Sigmoid colon (tissue), 7 donors: Measurements from ENCODE around the gene PAX9. TPM values are rescaled to one million over a fixed set of nuclear protein-coding genes. Genes with fewer than 3 reads are reported as not detected.

Source experiments
- DNase-seq: peaks from one replicate; pipeline ENCODE4 v3.0.0-alpha.2; 2019
- H3K27ac ChIP-seq, 4 donors: fragments of 200-600 bp; sonication (generic); one replicate each; pipeline ENCODE4 v1.5.1; 2016 to 2019; ENCODE audit warnings: mild to moderate bottlenecking in 1 of 4
- H3K27me3 ChIP-seq, 3 donors: fragments of 200-600 bp; sonication (generic); one replicate each; pipeline ENCODE4 v1.5.1; 2019; ENCODE audit warnings: mild to moderate bottlenecking in 1 of 3
- H3K36me3 ChIP-seq, 4 donors: fragments of 200-600 bp; sonication (generic); one replicate each; pipeline ENCODE4 v1.5.1; 2016 to 2019
- H3K4me1 ChIP-seq, 4 donors: fragments of 200-600 bp; sonication (generic); one replicate each; pipeline ENCODE4 v1.5.1; 2017 to 2019
- H3K4me3 ChIP-seq, 4 donors: fragments of 200-600 bp; sonication (generic); one replicate each; pipeline ENCODE4 v1.5.1; 2017 to 2019; ENCODE audit warnings: mild to moderate bottlenecking in 2 of 4, moderate library complexity in 1 of 4
- H3K9me3 ChIP-seq, 4 donors: fragments of 200-600 bp in 3 of 4; sonication (generic) in 3 of 4; one replicate each; pipeline versions ENCODE4 v1.5.1 to v1.6.1; 2013 to 2019
- EP300 ChIP-seq, 4 donors: sonication (generic); formaldehyde crosslinking; IDR thresholded peaks; one replicate each; pipeline ENCODE4 v1.6.1; 2017; ENCODE audit warnings: antibody characterized with exemption in 4 of 4
- POLR2A ChIP-seq, 2 donors: fragments of 450-650 bp; IDR thresholded peaks; one replicate each; pipeline ENCODE4 v1.6.1; 2016; ENCODE audit warnings: antibody characterized with exemption in 2 of 2, mild to moderate bottlenecking in 2 of 2, moderate library complexity in 2 of 2
- POLR2AphosphoS5 ChIP-seq, 4 donors: sonication (generic); formaldehyde crosslinking; IDR thresholded peaks; one replicate each; pipeline ENCODE4 v1.6.1; 2017; ENCODE audit warnings: antibody characterized with exemption in 4 of 4
- WGBS, 2 donors: extraction: QIAGEN DNeasy Blood & Tissue Kit; methylation state at CpG; one replicate each; pipeline ENCODE4 v1.1.7; 2013; 5-methylcytosine and 5-hydroxymethylcytosine counted together
- intact Hi-C: fragments of 100-400 bp; cut with DNase I; formaldehyde crosslinking; loops from one replicate; pipeline ENCODE4 v1.15.1; 2023
- polyA plus RNA-seq, 3 donors: library from polyadenylated mRNA; stranded (reverse); fragments of 200-250 nt; gene quantifications; one replicate each; pipeline ENCODE4 v1.2.3, GENCODE V29; 2013
- total RNA-seq, 4 donors: library from RNA; depleted of rRNA; stranded (reverse); fragments of >200 nt; gene quantifications; one replicate each; pipeline ENCODE4 v1.1.0, GENCODE V29; 2016
- TF ChIP-seq, protein P1 (sequence below), 4 experiments: fragments of 450-650 bp in 3 of 4; fragments of 200-600 bp in 1 of 4; IDR thresholded peaks; one replicate each; pipeline ENCODE4 v1.5.1; 2016 to 2019; ENCODE audit warnings: antibody characterized with exemption in 4 of 4, mild to moderate bottlenecking in 3 of 4, moderate library complexity in 2 of 4
- donor health status: healthy with polysubstance abuse.
- donor health status: Bipolar disorder and iron deficiency.
- donor health status: healthy.

The PAX9 gene
- total and polyA plus RNA-seq, 7 donors, result under 0.01 to 1.2 (median 0.28) TPM; not detected in 2

GRCh38 chr14:36619853-36620252, 41.8 kb upstream of the PAX9 start:
- TF ChIP-seq POLR2AphosphoS5 (IDR thresholded peaks at IDR 0.05) (no peak), EP300 (IDR thresholded peaks at IDR 0.05) (no peak), POLR2A (IDR thresholded peaks at IDR 0.05) (no peak)
- H3K27me3 ChIP-seq, result peaks cover 0 to 10% (median 0%) of the 10 kb centered on the region in 3 donors
- no peak overlapping the region for H3K4me3 ChIP-seq
- DNase-seq, result no peak
- no peaks in the 10 kb centered on the region for H3K9me3 ChIP-seq
- intact Hi-C loops, result no loop called here
- H3K27ac ChIP-seq, result no peak overlapping the region
- no peaks in the 10 kb centered on the region for H3K36me3 ChIP-seq
- H3K4me1 ChIP-seq, result no peaks in the 10 kb centered on the region
- 74 to 90% methylated on average over 2 of the region's 2 CpGs for WGBS, 2 donors

GRCh38 chr14:36625014-36625413, 36.6 kb upstream of the PAX9 start:
- no peaks in the 10 kb centered on the region for H3K4me1 ChIP-seq
- H3K9me3 ChIP-seq, result no peaks in the 10 kb centered on the region
- no peaks in the 10 kb centered on the region for H3K36me3 ChIP-seq
- H3K4me3 ChIP-seq, result no peak overlapping the region
- DNase-seq, result no peak
- H3K27me3 ChIP-seq, result peaks cover 0 to 33% (median 0%) of the 10 kb centered on the region in 3 donors
- intact Hi-C loops, result no loop called here
- TF ChIP-seq POLR2A (IDR thresholded peaks at IDR 0.05) (no peak), POLR2AphosphoS5 (IDR thresholded peaks at IDR 0.05) (no peak), EP300 (IDR thresholded peaks at IDR 0.05) (no peak)
- TF ChIP-seq, protein P1, sequence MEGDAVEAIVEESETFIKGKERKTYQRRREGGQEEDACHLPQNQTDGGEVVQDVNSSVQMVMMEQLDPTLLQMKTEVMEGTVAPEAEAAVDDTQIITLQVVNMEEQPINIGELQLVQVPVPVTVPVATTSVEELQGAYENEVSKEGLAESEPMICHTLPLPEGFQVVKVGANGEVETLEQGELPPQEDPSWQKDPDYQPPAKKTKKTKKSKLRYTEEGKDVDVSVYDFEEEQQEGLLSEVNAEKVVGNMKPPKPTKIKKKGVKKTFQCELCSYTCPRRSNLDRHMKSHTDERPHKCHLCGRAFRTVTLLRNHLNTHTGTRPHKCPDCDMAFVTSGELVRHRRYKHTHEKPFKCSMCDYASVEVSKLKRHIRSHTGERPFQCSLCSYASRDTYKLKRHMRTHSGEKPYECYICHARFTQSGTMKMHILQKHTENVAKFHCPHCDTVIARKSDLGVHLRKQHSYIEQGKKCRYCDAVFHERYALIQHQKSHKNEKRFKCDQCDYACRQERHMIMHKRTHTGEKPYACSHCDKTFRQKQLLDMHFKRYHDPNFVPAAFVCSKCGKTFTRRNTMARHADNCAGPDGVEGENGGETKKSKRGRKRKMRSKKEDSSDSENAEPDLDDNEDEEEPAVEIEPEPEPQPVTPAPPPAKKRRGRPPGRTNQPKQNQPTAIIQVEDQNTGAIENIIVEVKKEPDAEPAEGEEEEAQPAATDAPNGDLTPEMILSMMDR (IDR thresholded peaks at IDR 0.05), result no peak
- WGBS, 2 donors, result 90 to 91% methylated on average over 1 of the region's 1 CpG
- H3K27ac ChIP-seq, result no peak overlapping the region

DNA sequence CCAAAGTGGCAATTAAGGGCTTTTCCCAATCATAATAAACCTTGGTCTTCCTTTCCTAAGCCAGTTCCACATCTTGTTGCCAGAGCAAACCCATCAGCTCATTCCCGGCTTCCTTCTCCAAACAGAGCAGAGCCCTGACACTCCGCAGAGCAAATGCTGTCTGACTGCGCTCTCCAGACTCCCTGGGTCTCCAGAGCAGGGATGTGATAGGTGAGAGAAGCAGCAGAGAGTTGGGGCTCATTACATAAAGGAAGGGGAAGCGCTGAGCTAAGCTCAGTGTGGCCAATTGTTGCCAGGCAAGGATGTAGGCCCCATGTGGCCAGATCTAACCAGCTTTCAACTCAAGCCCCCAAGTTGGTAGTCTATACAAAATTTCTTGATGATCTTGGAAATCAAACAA, 36.2 kb upstream of the PAX9 start:
- H3K27ac ChIP-seq, result no peak overlapping the region
- no peak overlapping the region for H3K4me3 ChIP-seq
- no peaks in the 10 kb centered on the region for H3K4me1 ChIP-seq
- no peaks in the 10 kb centered on the region for H3K36me3 ChIP-seq
- intact Hi-C loops, result no loop called here
- H3K9me3 ChIP-seq, result no peaks in the 10 kb centered on the region
- no peak for DNase-seq
- H3K27me3 ChIP-seq, result peaks cover 0 to 37% (median 0%) of the 10 kb centered on the region in 3 donors
- WGBS, 2 donors, result 80 to 87% methylated on average over 4 of the region's 4 CpGs
- TF ChIP-seq POLR2A (IDR thresholded peaks at IDR 0.05) (no peak), EP300 (IDR thresholded peaks at IDR 0.05) (no peak), POLR2AphosphoS5 (IDR thresholded peaks at IDR 0.05) (no peak)
- TF ChIP-seq, protein P1 (IDR thresholded peaks at IDR 0.05), result no peak

- intact Hi-C loops, result no loop called here
- DNase-seq, result no peak
- Histone ChIP-seq H3K27ac (no peak overlapping the region), H3K9me3 (no peaks in the 10 kb centered on the region), H3K27me3 (peaks cover 0 to 38% (median 0%) of the 10 kb centered on the region in 3 donors), H3K4me3 (no peak overlapping the region), H3K36me3 (no peaks in the 10 kb centered on the region), H3K4me1 (no peaks in the 10 kb centered on the region)
- TF ChIP-seq POLR2AphosphoS5 (IDR thresholded peaks at IDR 0.05), result no peak
- TF ChIP-seq EP300 (IDR thresholded peaks at IDR 0.05), result no peak
- TF ChIP-seq, protein P1 (IDR thresholded peaks at IDR 0.05), result no peak
- no peak for TF ChIP-seq POLR2A (IDR thresholded peaks at IDR 0.05)
- 67 to 68% methylated on average over 4 of the region's 4 CpGs for WGBS, 2 donors
Measured at GRCh38 chr14:36626151-36626550, 35.5 kb upstream of the PAX9 start.

- H3K9me3 ChIP-seq, result no peaks in the 10 kb centered on the region
- no peak overlapping the region for H3K27ac ChIP-seq
- no peaks in the 10 kb centered on the region for H3K36me3 ChIP-seq
- 68 to 73% methylated on average over 3 of the region's 3 CpGs for WGBS, 2 donors
- intact Hi-C loops, result no loop called here
- H3K4me3 ChIP-seq, result no peak overlapping the region
- no peaks in the 10 kb centered on the region for H3K4me1 ChIP-seq
- peaks cover 0 to 52% (median 0%) of the 10 kb centered on the region in 3 donors for H3K27me3 ChIP-seq
- TF ChIP-seq POLR2AphosphoS5 (IDR thresholded peaks at IDR 0.05) (no peak), POLR2A (IDR thresholded peaks at IDR 0.05) (no peak), EP300 (IDR thresholded peaks at IDR 0.05) (no peak)
- TF ChIP-seq, protein P1 (IDR thresholded peaks at IDR 0.05), result no peak
- no peak for DNase-seq
Measured at GRCh38 chr14:36627981-36628380, 33.7 kb upstream of the PAX9 start.
